Measurements from ENCODE around the gene INPP5E.

Gene INPP5E

GRCh38 chr9:136439481-136440408 is at the start of gene INPP5E:
INPP5E (minus strand) TSS chr9:136439845; CDS start chr9:136439419, 426 bp downstream.
- peak; percentile 72 for DNase-seq (ENCODE audit: low read depth in 2 of 2)

- peak in 1 of 2 donors; percentile 35 for DNase-seq (ENCODE audit: low read depth in 2 of 2)
These were observed 48.9 kb upstream of the INPP5E start for GRCh38 chr9:136488247-136489214.

- DNase-seq (ENCODE audit: low read depth in 2 of 2): no peak
These were observed 48.0 kb upstream of the INPP5E start for GRCh38 chr9:136487672-136488071.

GRCh38 chr9:136486823-136487620 is 47.4 kb upstream of the INPP5E start:
- no peak for DNase-seq (ENCODE audit: low read depth in 2 of 2)

GRCh38 chr9:136486131-136486530 is 46.5 kb upstream of the INPP5E start:
- DNase-seq (ENCODE audit: low read depth in 2 of 2): no peak

- peak; percentile 58 to 63 for DNase-seq (ENCODE audit: low read depth in 2 of 2)
These were observed 45.7 kb upstream of the INPP5E start for GRCh38 chr9:136485049-136486045.

- no peak for DNase-seq (ENCODE audit: low read depth in 2 of 2)
These were observed 44.8 kb upstream of the INPP5E start for GRCh38 chr9:136484153-136485048.

- DNase-seq (ENCODE audit: low read depth in 2 of 2): peak; percentile 94 to 96
These were observed 44.0 kb upstream of the INPP5E start for GRCh38 chr9:136483589-136484152.

- DNase-seq (ENCODE audit: low read depth in 2 of 2): peak; percentile 99
These were observed 43.3 kb upstream of the INPP5E start, which contains the start of gene SEC16A for GRCh38 chr9:136482793-136483588. SEC16A (minus strand) TSS chr9:136483040; CDS start chr9:136477615, 5,425 bp downstream.

GRCh38 chr9:136482046-136482792 is 42.6 kb upstream of the INPP5E start:
- DNase-seq (ENCODE audit: low read depth in 2 of 2): no peak

GRCh38 chr9:136481558-136481957 is 41.9 kb upstream of the INPP5E start:
- DNase-seq (ENCODE audit: low read depth in 2 of 2): no peak

GRCh38 chr9:136476369-136477150 is 36.9 kb upstream of the INPP5E start:
- DNase-seq (ENCODE audit: low read depth in 2 of 2): no peak

GRCh38 chr9:136474974-136475865 is 35.6 kb upstream of the INPP5E start:
- no peak for DNase-seq (ENCODE audit: low read depth in 2 of 2)

GRCh38 chr9:136474021-136474640 is 34.5 kb upstream of the INPP5E start:
- DNase-seq (ENCODE audit: low read depth in 2 of 2): no peak

GRCh38 chr9:136473354-136473721 is 33.7 kb upstream of the INPP5E start:
- no peak for DNase-seq (ENCODE audit: low read depth in 2 of 2)
